ENCODE results near the gene LEO1.

LEO1 gene

GRCh38 chr15:51971375-51972133, at the start of gene LEO1:
TSS of gene LEO1 (minus strand) at chr15:51971778. CDS start at chr15:51971745, 33 bp downstream.
- DNase-seq, result peak; percentile 99

GRCh38 chr15:52021128-52021671, 49.6 kb upstream of the LEO1 start:
- DNase-seq, result peak; percentile 93

GRCh38 chr15:52020221-52021085, 48.9 kb upstream of the LEO1 start:
- DNase-seq, result peak; percentile 39

- DNase-seq, result peak; percentile 85
These were observed 48.0 kb upstream of the LEO1 start for GRCh38 chr15:52019394-52020220.

- peak; percentile 93 for DNase-seq
These were observed 47.3 kb upstream of the LEO1 start, which contains the start of gene MAPK6 for GRCh38 chr15:52018693-52019393. TSS of gene MAPK6 (plus strand) at chr15:52019219. CDS start at chr15:52046461, 27,242 bp downstream.

GRCh38 chr15:52018244-52018643, 46.7 kb upstream of the LEO1 start:
- no peak for DNase-seq

GRCh38 chr15:52016316-52016715, 44.7 kb upstream of the LEO1 start:
- DNase-seq, result no peak

- no peak for DNase-seq
These were observed 43.0 kb upstream of the LEO1 start for GRCh38 chr15:52014616-52015015.

GRCh38 chr15:52013151-52013791, 41.7 kb upstream of the LEO1 start:
- DNase-seq, result peak; percentile 65

- no peak for DNase-seq
These were observed 40.6 kb upstream of the LEO1 start for GRCh38 chr15:52012210-52012609.

GRCh38 chr15:52011711-52012144, 40.1 kb upstream of the LEO1 start:
- no peak for DNase-seq

- peak; percentile 72 for DNase-seq
These were observed 39.3 kb upstream of the LEO1 start for GRCh38 chr15:52010633-52011595.

GRCh38 chr15:52008698-52009434, 37.3 kb upstream of the LEO1 start:
- DNase-seq, result no peak

- no peak for DNase-seq
These were observed 36.8 kb upstream of the LEO1 start for GRCh38 chr15:52008359-52008697.

GRCh38 chr15:52006702-52007340, 35.2 kb upstream of the LEO1 start:
- DNase-seq, result no peak

- DNase-seq, result peak; percentile 51
These were observed 34.4 kb upstream of the LEO1 start for GRCh38 chr15:52005748-52006701.

- DNase-seq, result no peak
These were observed 33.2 kb upstream of the LEO1 start for GRCh38 chr15:52004806-52005205.

GRCh38 chr15:52003710-52004109, 32.1 kb upstream of the LEO1 start:
- DNase-seq, result no peak
